Trophoblast cell (in vitro differentiated cells and primary cell): Measurements from ENCODE around the gene RIC8A.
"Not testable (repeated sequence)": the region's sequence is repeated elsewhere in the genome, so short reads cannot be mapped to it uniquely, and the experiment has no call there.

Source experiments
- DNase-seq, 2 donors: peaks; one replicate each; pipeline ENCODE4 v3.0.0-alpha.2; 2016
- H2AFZ ChIP-seq: 2 replicates; pipeline ENCODE4 v1.6.1; 2013; ENCODE audit warnings: low read length, moderate library complexity, mild to moderate bottlenecking; ENCODE audit not compliant: insufficient read depth, poor library complexity
- H2AK5ac ChIP-seq: 2 replicates; pipeline ENCODE4 v1.6.1; 2013; ENCODE audit warnings: mild to moderate bottlenecking, low read length
- H2BK120ac ChIP-seq: 2 replicates; pipeline ENCODE4 v1.6.1; 2013; ENCODE audit warnings: low read length, mild to moderate bottlenecking, moderate library complexity; ENCODE audit not compliant: insufficient read depth, poor library complexity
- H2BK12ac ChIP-seq: 2 replicates; pipeline ENCODE4 v1.6.1; 2013; ENCODE audit warnings: mild to moderate bottlenecking, low read length, moderate library complexity
- H2BK5ac ChIP-seq: 2 replicates; pipeline ENCODE4 v1.6.1; 2013; ENCODE audit warnings: low read length, low read depth, moderate library complexity, mild to moderate bottlenecking; ENCODE audit not compliant: poor library complexity
- H3K14ac ChIP-seq: 2 replicates; pipeline ENCODE4 v1.6.1; 2013; ENCODE audit warnings: mild to moderate bottlenecking, low read length
- H3K18ac ChIP-seq: 2 replicates; pipeline ENCODE4 v1.6.1; 2013; ENCODE audit warnings: mild to moderate bottlenecking, low read length
- H3K23ac ChIP-seq: 2 replicates; pipeline ENCODE4 v1.6.1; 2013; ENCODE audit warnings: low read length
- H3K27ac ChIP-seq: 2 replicates; pipeline ENCODE4 v1.5.1; 2013; ENCODE audit warnings: low read depth, mild to moderate bottlenecking, inconsistent platforms, low read length, moderate library complexity
- H3K27me3 ChIP-seq: 2 replicates; pipeline ENCODE4 v1.6.1; 2013; ENCODE audit warnings: inconsistent platforms, mild to moderate bottlenecking, low read length, moderate library complexity; ENCODE audit not compliant: insufficient read depth
- H3K36me3 ChIP-seq, 2 experiments: 1 replicate in 1 of 2; 2 replicates in 1 of 2; pipeline ENCODE4 v1.6.1; 2013; ENCODE audit warnings: low read length in 2 of 2, mild to moderate bottlenecking in 2 of 2, moderate library complexity in 1 of 2; ENCODE audit not compliant: insufficient read depth in 2 of 2, control insufficient read depth in 1 of 2
- H3K4ac ChIP-seq: 2 replicates; pipeline ENCODE4 v1.6.1; 2013; ENCODE audit warnings: low read depth, mild to moderate bottlenecking, low read length, moderate library complexity
- H3K4me1 ChIP-seq, 2 experiments: 1 replicate in 1 of 2; 2 replicates in 1 of 2; pipeline ENCODE4 v1.6.1; 2013; ENCODE audit warnings: low read length in 2 of 2, mild to moderate bottlenecking in 2 of 2, moderate library complexity in 1 of 2; ENCODE audit not compliant: insufficient read depth in 2 of 2, control insufficient read depth in 1 of 2
- H3K4me2 ChIP-seq: 2 replicates; pipeline ENCODE4 v1.6.1; 2013; ENCODE audit warnings: inconsistent platforms, mild to moderate bottlenecking, low read length, moderate library complexity
- H3K4me3 ChIP-seq: 2 replicates; pipeline ENCODE4 v1.5.1; 2013; ENCODE audit warnings: mild to moderate bottlenecking, low read depth, low read length, inconsistent platforms
- H3K79me1 ChIP-seq: one replicate; pipeline ENCODE4 v1.6.1; 2013; ENCODE audit warnings: low read length
- H3K79me2 ChIP-seq: 2 replicates; pipeline ENCODE4 v1.6.1; 2013; ENCODE audit warnings: low read length, mild to moderate bottlenecking; ENCODE audit not compliant: control insufficient read depth, insufficient read depth, poor library complexity
- H3K9ac ChIP-seq: 2 replicates; pipeline ENCODE4 v1.6.1; 2013; ENCODE audit warnings: mild to moderate bottlenecking, low read length
- H3K9me3 ChIP-seq: 2 replicates; pipeline ENCODE4 v1.6.1; 2013; ENCODE audit warnings: low read depth, mild to moderate bottlenecking, control low read depth, inconsistent platforms, low read length; ENCODE audit not compliant: insufficient read depth
- H4K12ac ChIP-seq: 2 replicates; pipeline ENCODE4 v1.6.1; 2013; ENCODE audit warnings: low read depth, mild to moderate bottlenecking, low read length, moderate library complexity
- H4K8ac ChIP-seq: 2 replicates; pipeline ENCODE4 v1.6.1; 2013; ENCODE audit warnings: low read depth, mild to moderate bottlenecking, low read length, moderate library complexity
- H4K91ac ChIP-seq: one replicate; pipeline ENCODE4 v1.6.1; 2013; ENCODE audit warnings: low read depth, mild to moderate bottlenecking, low read length, moderate library complexity
- WGBS: extraction: QIAGEN DNeasy Blood & Tissue Kit; methylation state at CpG from one replicate; pipeline ENCODE4 v1.1.7; 2013; ENCODE audit warnings: missing lambda C conversion rate; ENCODE audit not compliant: insufficient read length, insufficient coverage; ENCODE audit errors: extremely low coverage; 5-methylcytosine and 5-hydroxymethylcytosine counted together

Gene RIC8A

DNA sequence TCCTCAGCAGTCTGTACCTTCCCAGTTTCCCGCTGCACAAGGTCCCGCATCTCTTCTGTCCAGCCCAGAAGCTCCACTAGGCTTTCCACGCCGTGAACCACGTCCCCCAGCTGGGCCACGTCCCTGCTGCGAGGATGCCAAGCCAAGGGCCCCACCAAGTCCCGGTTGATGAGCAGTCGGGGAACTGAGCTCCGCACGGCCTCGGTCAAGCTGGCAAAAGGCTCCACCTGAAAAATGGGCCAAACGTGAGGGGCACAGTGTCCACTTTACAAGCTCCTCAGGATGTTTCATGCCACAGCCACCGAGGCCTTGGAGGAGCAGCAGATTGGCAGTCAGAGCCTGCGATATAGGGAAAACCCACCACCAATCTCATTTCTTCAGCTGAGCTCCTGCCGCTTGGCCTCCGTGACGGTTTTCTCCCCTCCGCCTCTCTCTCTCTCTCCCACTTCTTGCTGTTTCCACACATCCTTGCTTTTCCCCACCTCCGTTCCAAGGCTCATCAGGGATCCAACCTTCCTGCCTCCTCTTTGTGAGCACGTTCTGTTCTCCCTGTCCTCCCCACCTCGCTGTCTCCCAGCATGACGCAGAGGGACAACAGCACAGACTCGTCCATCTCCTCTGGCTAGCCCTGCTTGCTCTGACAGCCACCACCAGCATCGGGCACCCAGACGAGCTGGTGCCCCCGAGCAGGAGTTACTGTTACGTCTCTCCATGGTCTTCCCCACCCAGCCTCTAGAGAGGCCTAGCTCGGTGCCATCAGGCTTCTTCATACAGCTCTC lies 11.5 kb downstream of the RIC8A start:
- H4K12ac ChIP-seq, result no peak overlapping the region
- no peak overlapping the region for H3K9ac ChIP-seq
- H3K79me1 ChIP-seq, result no peaks in the 10 kb centered on the region
- no peak overlapping the region for H3K27ac ChIP-seq
- H3K36me3 ChIP-seq, result peaks cover 26 to 42% of the 10 kb centered on the region in 2 experiments
- no peak overlapping the region for H3K23ac ChIP-seq
- H3K4me2 ChIP-seq, result no peak overlapping the region
- H2AFZ ChIP-seq, result no peak overlapping the region
- no peaks in the 10 kb centered on the region for H3K9me3 ChIP-seq
- H3K27me3 ChIP-seq, result no peaks in the 10 kb centered on the region
- no peak overlapping the region for H3K4me3 ChIP-seq
- no peak overlapping the region for H2BK5ac ChIP-seq
- H2AK5ac ChIP-seq, result no peak overlapping the region
- H3K18ac ChIP-seq, result no peak overlapping the region
- no peaks in the 10 kb centered on the region for H3K4me1 ChIP-seq
- H2BK120ac ChIP-seq, result no peak overlapping the region
- no peak for DNase-seq
- no peak overlapping the region for H4K8ac ChIP-seq
- no peak overlapping the region for H3K4ac ChIP-seq
- no peak overlapping the region for H2BK12ac ChIP-seq
- no peaks in the 10 kb centered on the region for H3K79me2 ChIP-seq
- no CpG with 5 or more reads among the region's 29 CpGs for WGBS
- no peak overlapping the region for H4K91ac ChIP-seq
- H3K14ac ChIP-seq, result no peak overlapping the region

DNA sequence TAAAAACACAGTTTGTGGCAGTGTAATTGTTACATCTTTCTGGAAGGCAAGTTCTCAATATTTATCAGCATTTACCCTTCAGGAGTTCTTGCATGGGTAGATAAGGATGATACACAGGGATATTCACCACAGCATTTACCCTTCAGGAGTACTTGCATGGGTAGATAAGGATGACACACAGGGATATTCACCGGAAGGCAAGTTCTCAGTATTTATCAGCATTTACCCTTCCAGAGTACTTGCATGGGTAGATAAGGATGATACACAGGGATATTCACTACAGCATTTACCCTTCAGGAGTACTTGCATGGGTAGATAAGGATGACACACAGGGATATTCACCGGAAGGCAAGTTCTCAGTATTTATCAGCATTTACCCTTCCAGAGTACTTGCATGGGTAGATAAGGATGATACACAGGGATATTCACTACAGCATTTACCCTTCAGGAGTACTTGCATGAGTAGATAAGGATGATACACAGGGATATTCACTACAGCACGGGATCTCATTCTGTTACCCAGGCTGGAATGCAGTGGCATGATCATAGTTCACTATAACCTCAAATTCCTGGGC lies 13.2 kb downstream of the RIC8A start:
- peaks cover 14 to 26% of the 10 kb centered on the region in 2 experiments for H3K36me3 ChIP-seq
- not testable (repeated sequence) for H4K91ac ChIP-seq, H2BK12ac ChIP-seq, H4K8ac ChIP-seq, H3K4ac ChIP-seq, H3K9me3 ChIP-seq, H2BK5ac ChIP-seq, H3K4me3 ChIP-seq, H3K79me2 ChIP-seq, H4K12ac ChIP-seq, DNase-seq, H3K27me3 ChIP-seq, H2BK120ac ChIP-seq, H3K4me2 ChIP-seq, H2AFZ ChIP-seq, H2AK5ac ChIP-seq, H3K27ac ChIP-seq, H3K9ac ChIP-seq, H3K4me1 ChIP-seq, H3K79me1 ChIP-seq, H3K18ac ChIP-seq, H3K23ac ChIP-seq, H3K14ac ChIP-seq
- WGBS, result no CpG with 5 or more reads among the region's 3 CpGs

DNA sequence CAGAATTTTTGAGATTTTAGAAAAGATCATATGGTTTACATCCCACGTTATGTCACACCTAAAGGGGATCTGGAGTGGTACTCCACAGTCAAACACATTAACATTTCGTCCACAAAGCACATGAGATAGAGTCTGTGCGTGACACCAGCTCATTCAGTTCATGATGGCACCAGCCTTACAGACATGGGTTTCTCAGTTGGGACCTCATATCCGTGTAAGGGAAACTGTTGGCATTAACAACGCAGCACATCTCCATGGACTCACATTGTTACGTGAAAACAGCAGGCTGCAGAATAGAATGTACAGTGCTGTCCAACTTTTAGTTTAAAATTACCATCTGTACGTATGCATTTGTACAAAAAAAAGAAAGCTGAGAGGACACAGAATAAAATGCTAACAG lies 14.0 kb downstream of the RIC8A start:
- no peaks in the 10 kb centered on the region for H3K9me3 ChIP-seq
- H2AFZ ChIP-seq, result no peak overlapping the region
- no peak for DNase-seq
- H3K36me3 ChIP-seq, result peaks cover 10 to 19% of the 10 kb centered on the region in 2 experiments
- no peak overlapping the region for H2AK5ac ChIP-seq
- no peak overlapping the region for H3K14ac ChIP-seq
- H3K27ac ChIP-seq, result no peak overlapping the region
- no peak overlapping the region for H2BK5ac ChIP-seq
- H3K23ac ChIP-seq, result no peak overlapping the region
- H3K79me2 ChIP-seq, result no peaks in the 10 kb centered on the region
- no peak overlapping the region for H3K4me2 ChIP-seq
- no peak overlapping the region for H4K91ac ChIP-seq
- H3K4me1 ChIP-seq, result no peaks in the 10 kb centered on the region
- H3K79me1 ChIP-seq, result no peaks in the 10 kb centered on the region
- no peak overlapping the region for H4K8ac ChIP-seq
- H3K18ac ChIP-seq, result no peak overlapping the region
- no peak overlapping the region for H3K9ac ChIP-seq
- no peak overlapping the region for H2BK120ac ChIP-seq
- no peak overlapping the region for H3K4ac ChIP-seq
- no peak overlapping the region for H3K4me3 ChIP-seq
- H2BK12ac ChIP-seq, result no peak overlapping the region
- H3K27me3 ChIP-seq, result no peaks in the 10 kb centered on the region
- no peak overlapping the region for H4K12ac ChIP-seq
- no CpG with 5 or more reads among the region's 7 CpGs for WGBS

DNA sequence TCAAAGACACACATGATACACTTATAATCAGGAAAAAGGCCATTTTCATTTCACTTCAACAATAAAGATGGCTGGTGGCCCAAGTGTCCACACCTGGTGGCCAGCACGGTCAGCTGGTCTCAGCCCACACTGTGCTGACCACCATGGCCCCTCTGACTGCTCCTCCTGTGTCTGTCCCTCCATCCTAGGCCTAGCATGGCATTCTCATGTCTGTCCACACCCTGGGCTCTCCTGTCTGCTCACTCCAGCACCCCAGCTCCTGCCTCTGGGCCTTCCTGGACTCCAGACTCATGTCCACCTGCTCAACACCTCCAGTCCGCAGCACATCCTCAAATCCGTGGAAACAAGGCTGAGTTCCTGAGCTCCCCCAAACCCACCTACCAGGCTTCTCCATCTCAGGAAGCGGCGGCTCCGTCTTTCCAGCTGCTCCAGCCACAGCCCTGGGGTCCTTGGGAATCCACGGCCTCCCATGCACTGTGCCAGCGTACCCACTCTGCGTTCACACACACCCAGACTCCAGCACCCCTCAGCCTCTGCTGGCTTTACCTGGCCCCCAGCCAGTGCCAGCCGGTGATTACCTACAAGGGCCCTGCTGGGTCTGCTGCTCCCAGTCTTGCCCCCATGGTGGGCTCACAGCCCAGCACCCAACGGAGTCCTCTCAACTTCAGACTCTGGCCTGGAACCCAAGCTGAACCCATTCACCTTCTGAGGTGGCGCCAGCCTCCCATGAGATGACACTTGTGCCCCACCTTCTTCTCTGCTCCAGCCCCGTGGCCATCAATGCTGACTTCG lies 14.7 kb downstream of the RIC8A start:
- no peak overlapping the region for H4K91ac ChIP-seq
- H4K12ac ChIP-seq, result no peak overlapping the region
- H3K9me3 ChIP-seq, result no peaks in the 10 kb centered on the region
- no peak overlapping the region for H2BK12ac ChIP-seq
- H3K27ac ChIP-seq, result no peak overlapping the region
- H3K4ac ChIP-seq, result no peak overlapping the region
- no peak overlapping the region for H2BK5ac ChIP-seq
- DNase-seq, result no peak
- no peak overlapping the region for H3K9ac ChIP-seq
- no peak overlapping the region for H3K4me2 ChIP-seq
- no peaks in the 10 kb centered on the region for H3K27me3 ChIP-seq
- H3K14ac ChIP-seq, result no peak overlapping the region
- H3K23ac ChIP-seq, result no peak overlapping the region
- no peak overlapping the region for H2AK5ac ChIP-seq
- no peak overlapping the region for H3K4me3 ChIP-seq
- H3K4me1 ChIP-seq, result no peaks in the 10 kb centered on the region
- no peak overlapping the region for H2BK120ac ChIP-seq
- peaks cover 8 to 17% of the 10 kb centered on the region in 2 experiments for H3K36me3 ChIP-seq
- H3K79me2 ChIP-seq, result no peaks in the 10 kb centered on the region
- no peak overlapping the region for H4K8ac ChIP-seq
- no peak overlapping the region for H3K18ac ChIP-seq
- H2AFZ ChIP-seq, result no peak overlapping the region
- WGBS, result no CpG with 5 or more reads among the region's 14 CpGs
- no peaks in the 10 kb centered on the region for H3K79me1 ChIP-seq
